HFFc6 (cell line): ENCODE measurements around the gene MRGPRX1. TPM values are rescaled to one million over a fixed set of nuclear protein-coding genes. Genes with fewer than 3 reads are reported as not detected.
"Not testable (repeated sequence)": the region's sequence is repeated elsewhere in the genome, so short reads cannot be mapped to it uniquely, and the experiment has no call there.

Experiments
- DNase-seq: peaks from one replicate; pipeline ENCODE4 v3.0.0-alpha.2; 2018
- H3K27ac Mint-ChIP-seq: 2 replicates; pipeline ENCODE4 v1.8.0; 2020; ENCODE audit warnings: mild to moderate bottlenecking, mixed read lengths
- H3K27me3 Mint-ChIP-seq: 2 replicates; pipeline ENCODE4 v1.8.0; 2021; ENCODE audit warnings: mild to moderate bottlenecking, moderate library complexity, mixed read lengths; ENCODE audit not compliant: insufficient read depth
- H3K36me3 Mint-ChIP-seq: 2 replicates; pipeline ENCODE4 v1.8.0; 2021; ENCODE audit warnings: low read depth, mixed read lengths
- H3K4me1 Mint-ChIP-seq: 2 replicates; pipeline ENCODE4 v1.8.0; 2020; ENCODE audit warnings: low read depth, mixed read lengths
- H3K4me3 Mint-ChIP-seq: 2 replicates; pipeline ENCODE4 v1.8.0; 2020; ENCODE audit warnings: mild to moderate bottlenecking, moderate library complexity, mixed read lengths
- H3K9me3 Mint-ChIP-seq: 2 replicates; pipeline ENCODE4 v1.8.0; 2020; ENCODE audit warnings: mild to moderate bottlenecking, mixed read lengths
- CTCF ChIP-seq: fragments of 200-600 bp; sonication (generic); IDR thresholded peaks from 2 replicates; pipeline ENCODE4 v1.5.0; 2021; ENCODE audit warnings: antibody characterized with exemption, mild to moderate bottlenecking
- total RNA-seq, 6 experiments: library from RNA; stranded (reverse); fragmentation: NEBNext Ultra II Directional; extraction: Animal tissue kit (Norgen Biotek cat#: 25700); gene quantifications; 2 replicates in 1 of 6; 3 replicates in 5 of 6; pipeline ENCODE4 v1.2.3, GENCODE V29; 2021

MRGPRX1 gene
- total RNA-seq, 6 experiments from 2014 or later = not detected

GRCh38 chr11:18934195-18934814, 4.9 kb downstream of the MRGPRX1 start:
- H3K27ac Mint-ChIP-seq = no peak overlapping the region

GRCh38 chr11:18927550-18928322, 11.5 kb downstream of the MRGPRX1 start:
- no peaks in the 10 kb centered on the region for H3K4me1 Mint-ChIP-seq
- DNase-seq = no peak
- no peaks in the 10 kb centered on the region for H3K9me3 Mint-ChIP-seq
- no peak overlapping the region for H3K27ac Mint-ChIP-seq
- no peaks in the 10 kb centered on the region for H3K36me3 Mint-ChIP-seq
- TF ChIP-seq CTCF = no peak
- peaks cover 6% of the 10 kb centered on the region; the same call in 1 of the 2 replicates for H3K27me3 Mint-ChIP-seq
- H3K4me3 Mint-ChIP-seq = no peak overlapping the region

More at GRCh38 chr11:18934195-18934814, 4.9 kb downstream of the MRGPRX1 start:
- Mint-ChIP-seq H3K4me1 (no peaks in the 10 kb centered on the region), H3K27me3 (peaks cover 20% of the 10 kb centered on the region), H3K36me3 (no peaks in the 10 kb centered on the region), H3K4me3 (no peak overlapping the region), H3K9me3 (no peaks in the 10 kb centered on the region)
- DNase-seq = no peak
- no peak for TF ChIP-seq CTCF

GRCh38 chr11:18925426-18925825, 13.8 kb downstream of the MRGPRX1 start:
- not testable (repeated sequence) for H3K27ac Mint-ChIP-seq, H3K4me1 Mint-ChIP-seq, DNase-seq, H3K9me3 Mint-ChIP-seq, H3K4me3 Mint-ChIP-seq, H3K27me3 Mint-ChIP-seq, H3K36me3 Mint-ChIP-seq

GRCh38 chr11:18912883-18913282, 26.3 kb downstream of the MRGPRX1 start:
- peaks cover 11% of the 10 kb centered on the region for H3K27me3 Mint-ChIP-seq
- H3K27ac Mint-ChIP-seq = no peak overlapping the region
- no peak for TF ChIP-seq CTCF
- no peaks in the 10 kb centered on the region for H3K36me3 Mint-ChIP-seq
- H3K4me1 Mint-ChIP-seq = no peaks in the 10 kb centered on the region
- no peaks in the 10 kb centered on the region for H3K9me3 Mint-ChIP-seq
- DNase-seq = no peak
- no peak overlapping the region for H3K4me3 Mint-ChIP-seq

GRCh38 chr11:18907391-18907790, 31.8 kb downstream of the MRGPRX1 start:
- H3K27ac Mint-ChIP-seq = no peak overlapping the region
- peaks cover 7% of the 10 kb centered on the region for H3K27me3 Mint-ChIP-seq
- TF ChIP-seq CTCF = no peak
- no peak for DNase-seq
- no peak overlapping the region for H3K4me3 Mint-ChIP-seq
- H3K4me1 Mint-ChIP-seq = no peaks in the 10 kb centered on the region
- no peaks in the 10 kb centered on the region for H3K36me3 Mint-ChIP-seq
- H3K9me3 Mint-ChIP-seq = no peaks in the 10 kb centered on the region

GRCh38 chr11:18900637-18901036, 38.6 kb downstream of the MRGPRX1 start:
- DNase-seq, H3K4me1 Mint-ChIP-seq, H3K27ac Mint-ChIP-seq, H3K4me3 Mint-ChIP-seq, H3K27me3 Mint-ChIP-seq, H3K9me3 Mint-ChIP-seq, H3K36me3 Mint-ChIP-seq: not testable (repeated sequence)

- H3K9me3 Mint-ChIP-seq, H3K36me3 Mint-ChIP-seq, DNase-seq, H3K27ac Mint-ChIP-seq, H3K27me3 Mint-ChIP-seq, H3K4me3 Mint-ChIP-seq, H3K4me1 Mint-ChIP-seq: not testable (repeated sequence)
Measured at GRCh38 chr11:18900151-18900611, 39.0 kb downstream of the MRGPRX1 start.

- H3K27ac Mint-ChIP-seq, H3K36me3 Mint-ChIP-seq: not testable (repeated sequence)
Measured at GRCh38 chr11:18891712-18892111, 47.5 kb downstream of the MRGPRX1 start.

More at GRCh38 chr11:18891712-18892111, 47.5 kb downstream of the MRGPRX1 start:
- not testable (repeated sequence) for H3K4me3 Mint-ChIP-seq, DNase-seq, H3K9me3 Mint-ChIP-seq, H3K4me1 Mint-ChIP-seq
- H3K27me3 Mint-ChIP-seq = peaks cover 14% of the 10 kb centered on the region
